ENCODE measurements around the gene WNK1. TPM values are rescaled to one million over a fixed set of nuclear protein-coding genes. Genes with fewer than 3 reads are reported as not detected.
"Not testable (repeated sequence)": the region's sequence is repeated elsewhere in the genome, so short reads cannot be mapped to it uniquely, and the experiment has no call there.

The WNK1 gene
- total RNA-seq, 1 donor from 2014 or later, result 157 TPM

GRCh38 chr12:812950-813349, 60.6 kb downstream of the WNK1 start:
- Mint-ChIP-seq H3K27me3 (ENCODE audit: low read depth, unreplicated experiment) (no peaks in the 10 kb centered on the region), H3K9me3 (ENCODE audit: unreplicated experiment) (no peaks in the 10 kb centered on the region), H3K27ac (ENCODE audit: unreplicated experiment) (no peak overlapping the region), H3K4me1 (ENCODE audit: low read depth, unreplicated experiment) (peaks cover 19% of the 10 kb centered on the region), H3K36me3 (ENCODE audit: low read depth, unreplicated experiment) (peaks cover 4% of the 10 kb centered on the region), H3K4me3 (ENCODE audit: unreplicated experiment) (no peak overlapping the region)
- Histone ChIP-seq H3K36me3 (ENCODE audit: insufficient read depth, low read length) (no peaks in the 10 kb centered on the region), H3K79me2 (ENCODE audit: insufficient read depth, low read length) (peaks cover 74% of the 10 kb centered on the region), H3K4me1 (ENCODE audit: insufficient read depth, low read length) (no peaks in the 10 kb centered on the region), H3K9me3 (ENCODE audit: insufficient read depth, low read depth, low read length) (no peaks in the 10 kb centered on the region), H3K9ac (ENCODE audit: low read length) (no peak overlapping the region), H2AFZ (ENCODE audit: low read depth, low read length) (no peak overlapping the region), H3K4me2 (ENCODE audit: low read length) (no peak overlapping the region), H3K27ac (ENCODE audit: low read depth, low read length) (no peak overlapping the region), H3K27me3 (ENCODE audit: insufficient read depth, low read length) (no peaks in the 10 kb centered on the region), H3K4me3 (ENCODE audit: insufficient read depth, low read depth, low read length) (no peak overlapping the region), H4K20me1 (ENCODE audit: insufficient read depth, low read length) (peaks cover 79% of the 10 kb centered on the region)
- TF ChIP-seq, protein P1, sequence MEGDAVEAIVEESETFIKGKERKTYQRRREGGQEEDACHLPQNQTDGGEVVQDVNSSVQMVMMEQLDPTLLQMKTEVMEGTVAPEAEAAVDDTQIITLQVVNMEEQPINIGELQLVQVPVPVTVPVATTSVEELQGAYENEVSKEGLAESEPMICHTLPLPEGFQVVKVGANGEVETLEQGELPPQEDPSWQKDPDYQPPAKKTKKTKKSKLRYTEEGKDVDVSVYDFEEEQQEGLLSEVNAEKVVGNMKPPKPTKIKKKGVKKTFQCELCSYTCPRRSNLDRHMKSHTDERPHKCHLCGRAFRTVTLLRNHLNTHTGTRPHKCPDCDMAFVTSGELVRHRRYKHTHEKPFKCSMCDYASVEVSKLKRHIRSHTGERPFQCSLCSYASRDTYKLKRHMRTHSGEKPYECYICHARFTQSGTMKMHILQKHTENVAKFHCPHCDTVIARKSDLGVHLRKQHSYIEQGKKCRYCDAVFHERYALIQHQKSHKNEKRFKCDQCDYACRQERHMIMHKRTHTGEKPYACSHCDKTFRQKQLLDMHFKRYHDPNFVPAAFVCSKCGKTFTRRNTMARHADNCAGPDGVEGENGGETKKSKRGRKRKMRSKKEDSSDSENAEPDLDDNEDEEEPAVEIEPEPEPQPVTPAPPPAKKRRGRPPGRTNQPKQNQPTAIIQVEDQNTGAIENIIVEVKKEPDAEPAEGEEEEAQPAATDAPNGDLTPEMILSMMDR (IDR thresholded peaks at IDR 0.05; ENCODE audit: insufficient read depth, low read depth, low read length), result no peak
- no peak for TF ChIP-seq EZH2 (IDR thresholded peaks at IDR 0.05; ENCODE audit: insufficient read depth, low read length)
- DNase-seq (ENCODE audit: low read depth), result no peak
- FAIRE-seq, result no peak

GRCh38 chr12:817456-817855, 65.1 kb downstream of the WNK1 start:
- H3K9me3 Mint-ChIP-seq (ENCODE audit: unreplicated experiment); H3K4me2 ChIP-seq (ENCODE audit: low read length); H3K27ac Mint-ChIP-seq (ENCODE audit: unreplicated experiment); H3K9ac ChIP-seq (ENCODE audit: low read length); H3K27me3 ChIP-seq (ENCODE audit: insufficient read depth, low read length); H3K27ac ChIP-seq (ENCODE audit: low read depth, low read length); FAIRE-seq; H3K4me3 ChIP-seq (ENCODE audit: insufficient read depth, low read depth, low read length); H2AFZ ChIP-seq (ENCODE audit: low read depth, low read length); H3K27me3 Mint-ChIP-seq (ENCODE audit: low read depth, unreplicated experiment); H3K4me1 ChIP-seq (ENCODE audit: insufficient read depth, low read length); H3K4me3 Mint-ChIP-seq (ENCODE audit: unreplicated experiment); H3K9me3 ChIP-seq (ENCODE audit: insufficient read depth, low read depth, low read length); H3K36me3 ChIP-seq (ENCODE audit: insufficient read depth, low read length); DNase-seq (ENCODE audit: low read depth): not testable (repeated sequence)
- peaks cover 71% of the 10 kb centered on the region for H3K79me2 ChIP-seq (ENCODE audit: insufficient read depth, low read length)
- Mint-ChIP-seq H3K4me1 (ENCODE audit: low read depth, unreplicated experiment) (peaks cover 14% of the 10 kb centered on the region), H3K36me3 (ENCODE audit: low read depth, unreplicated experiment) (peaks cover 10% of the 10 kb centered on the region)
- peaks cover 74% of the 10 kb centered on the region for H4K20me1 ChIP-seq (ENCODE audit: insufficient read depth, low read length)

DNA sequence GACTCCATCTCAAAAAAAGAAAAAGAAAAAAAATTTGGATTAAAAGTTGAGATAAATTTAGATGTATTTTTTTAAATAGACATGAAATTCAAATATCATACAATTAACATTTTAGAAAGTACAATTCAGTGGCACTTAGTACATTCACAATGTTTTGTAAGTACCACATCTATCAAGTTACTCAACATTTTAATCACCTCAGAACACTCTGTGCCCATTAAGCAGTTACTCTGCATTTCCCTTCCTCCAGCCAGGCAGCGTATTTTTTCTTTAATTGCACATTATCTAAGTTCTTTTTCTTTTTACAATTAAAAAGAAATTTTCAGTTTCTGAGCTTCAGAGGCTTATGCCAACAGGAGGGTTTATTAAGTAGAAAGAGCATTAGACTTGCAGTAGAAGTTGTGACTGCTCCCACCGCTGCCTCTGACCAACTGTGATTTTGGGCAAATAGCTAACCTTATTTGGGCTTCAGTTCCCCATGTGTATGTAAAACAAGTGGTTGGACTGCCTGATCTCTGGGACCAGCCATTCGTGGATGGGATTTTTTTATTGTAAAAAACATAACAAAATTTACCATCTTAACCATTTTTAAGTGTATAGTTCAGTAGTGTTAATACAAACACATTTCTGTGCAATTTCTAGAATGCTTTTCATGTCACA, 65.7 kb downstream of the WNK1 start:
- peaks cover 12% of the 10 kb centered on the region for H3K4me1 Mint-ChIP-seq (ENCODE audit: low read depth, unreplicated experiment)

More for the DNA sequence above, 65.7 kb downstream of the WNK1 start:
- TF ChIP-seq EZH2 (IDR thresholded peaks at IDR 0.05; ENCODE audit: insufficient read depth, low read length), result no peak
- TF ChIP-seq, protein P1 (IDR thresholded peaks at IDR 0.05; ENCODE audit: insufficient read depth, low read depth, low read length), result no peak
- Histone ChIP-seq H3K36me3 (ENCODE audit: insufficient read depth, low read length) (no peaks in the 10 kb centered on the region), H3K4me2 (ENCODE audit: low read length) (no peak overlapping the region), H3K9me3 (ENCODE audit: insufficient read depth, low read depth, low read length) (no peaks in the 10 kb centered on the region), H3K79me2 (ENCODE audit: insufficient read depth, low read length) (peaks cover 71% of the 10 kb centered on the region), H3K4me1 (ENCODE audit: insufficient read depth, low read length) (no peaks in the 10 kb centered on the region), H3K27ac (ENCODE audit: low read depth, low read length) (no peak overlapping the region), H3K9ac (ENCODE audit: low read length) (no peak overlapping the region), H2AFZ (ENCODE audit: low read depth, low read length) (no peak overlapping the region), H4K20me1 (ENCODE audit: insufficient read depth, low read length) (peaks cover 74% of the 10 kb centered on the region), H3K4me3 (ENCODE audit: insufficient read depth, low read depth, low read length) (no peak overlapping the region), H3K27me3 (ENCODE audit: insufficient read depth, low read length) (no peaks in the 10 kb centered on the region)
- Mint-ChIP-seq H3K27ac (ENCODE audit: unreplicated experiment) (no peak overlapping the region), H3K4me3 (ENCODE audit: unreplicated experiment) (no peak overlapping the region), H3K9me3 (ENCODE audit: unreplicated experiment) (no peaks in the 10 kb centered on the region), H3K27me3 (ENCODE audit: low read depth, unreplicated experiment) (no peaks in the 10 kb centered on the region), H3K36me3 (ENCODE audit: low read depth, unreplicated experiment) (peaks cover 10% of the 10 kb centered on the region)
- DNase-seq (ENCODE audit: low read depth) (no peak), FAIRE-seq (no peak)

Data from astrocyte (in vitro differentiated cells and primary cell).